Stimulated activated CD8-positive, alpha-beta memory T cell treated with anti-CD3 and anti-CD28 coated beads, Interleukin-4, amount 100 ng/mL, for 1 hour (primary cell): Measurements from ENCODE around the gene S1PR1.

ENCODE experiments used
- DNase-seq, 2 donors: peaks; one replicate each; pipeline ENCODE4 v3.0.0-alpha.2; 2020; ENCODE audit warnings: low read depth in 2 of 2, low spot score in 1 of 2

The S1PR1 gene

GRCh38 chr1:101278845-101279244 is 42.0 kb downstream of the S1PR1 start:
- DNase-seq, result no peak

GRCh38 chr1:101280049-101280592 is 43.3 kb downstream of the S1PR1 start:
- DNase-seq, result no peak

- no peak for DNase-seq
Measured at GRCh38 chr1:101280942-101281654, 44.3 kb downstream of the S1PR1 start.

DNA sequence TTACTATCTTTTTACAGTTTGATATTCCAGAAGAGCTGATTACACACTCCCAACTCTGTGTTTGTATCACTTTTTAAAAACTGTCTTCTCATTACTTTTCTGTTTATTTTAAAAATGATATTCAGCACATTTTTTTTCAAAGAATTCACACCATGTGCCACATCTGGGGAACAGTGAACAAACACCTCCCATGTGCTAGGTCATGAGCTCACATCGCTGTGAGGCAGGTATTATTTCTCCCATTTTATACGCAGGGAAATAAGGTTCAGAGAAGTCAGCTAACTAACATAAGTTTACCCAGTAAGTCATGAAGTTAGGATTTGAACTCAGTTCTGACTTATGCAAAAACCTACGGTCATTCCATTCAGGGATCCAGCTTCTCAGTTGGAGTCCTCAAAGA is 44.9 kb downstream of the S1PR1 start:
- DNase-seq, result no peak

- DNase-seq, result no peak
Measured at GRCh38 chr1:101282314-101283038, 45.7 kb downstream of the S1PR1 start.

DNA sequence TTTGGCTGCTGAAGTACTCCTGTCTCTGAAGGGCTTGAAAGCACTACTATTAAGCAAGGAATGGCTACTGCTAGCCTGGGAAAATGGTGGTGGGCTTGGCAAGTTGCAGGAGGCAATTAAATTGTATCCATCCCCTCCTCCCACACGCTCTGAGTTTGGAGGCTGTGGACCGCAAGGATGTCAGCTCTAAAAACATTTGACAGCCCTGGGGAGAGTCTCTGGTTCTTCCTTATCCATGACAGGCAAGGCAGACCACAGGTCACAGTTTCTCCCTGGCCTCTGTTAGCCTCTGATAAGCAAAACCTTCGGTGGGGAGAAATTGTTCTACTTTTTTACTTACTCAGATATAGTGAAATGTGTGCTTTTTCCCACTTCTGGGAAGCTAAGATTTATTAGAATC is 46.6 kb downstream of the S1PR1 start:
- DNase-seq, result no peak

DNA sequence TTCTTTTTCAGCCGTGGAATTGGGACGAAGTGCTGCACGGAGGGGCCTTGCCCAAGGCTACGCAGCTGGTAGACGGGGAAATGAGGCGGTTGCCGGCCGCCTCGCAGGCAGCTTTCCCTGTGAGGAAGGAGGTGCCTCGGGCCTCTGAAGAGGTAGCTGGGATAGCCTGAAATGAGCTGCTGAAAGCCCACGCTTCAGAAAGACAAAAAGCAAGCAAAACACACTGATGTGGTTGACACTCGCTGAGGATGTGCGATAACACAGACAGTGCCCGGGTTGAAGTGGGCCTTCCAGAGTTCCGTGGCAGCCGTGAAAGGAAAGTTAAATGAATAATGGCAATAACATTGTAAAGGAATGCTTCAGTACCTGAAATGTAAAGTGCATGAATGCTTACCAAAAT is 47.2 kb downstream of the S1PR1 start:
- DNase-seq, result peak in 1 of 2 donors; percentile 14

- DNase-seq, result no peak
Measured at GRCh38 chr1:101284622-101285218, 47.9 kb downstream of the S1PR1 start.

- no peak for DNase-seq
Measured at GRCh38 chr1:101285922-101286570, 49.2 kb downstream of the S1PR1 start.

- DNase-seq, result peak in 1 of 2 donors; percentile 27
Measured at GRCh38 chr1:101288491-101288944, 51.7 kb downstream of the S1PR1 start.

DNA sequence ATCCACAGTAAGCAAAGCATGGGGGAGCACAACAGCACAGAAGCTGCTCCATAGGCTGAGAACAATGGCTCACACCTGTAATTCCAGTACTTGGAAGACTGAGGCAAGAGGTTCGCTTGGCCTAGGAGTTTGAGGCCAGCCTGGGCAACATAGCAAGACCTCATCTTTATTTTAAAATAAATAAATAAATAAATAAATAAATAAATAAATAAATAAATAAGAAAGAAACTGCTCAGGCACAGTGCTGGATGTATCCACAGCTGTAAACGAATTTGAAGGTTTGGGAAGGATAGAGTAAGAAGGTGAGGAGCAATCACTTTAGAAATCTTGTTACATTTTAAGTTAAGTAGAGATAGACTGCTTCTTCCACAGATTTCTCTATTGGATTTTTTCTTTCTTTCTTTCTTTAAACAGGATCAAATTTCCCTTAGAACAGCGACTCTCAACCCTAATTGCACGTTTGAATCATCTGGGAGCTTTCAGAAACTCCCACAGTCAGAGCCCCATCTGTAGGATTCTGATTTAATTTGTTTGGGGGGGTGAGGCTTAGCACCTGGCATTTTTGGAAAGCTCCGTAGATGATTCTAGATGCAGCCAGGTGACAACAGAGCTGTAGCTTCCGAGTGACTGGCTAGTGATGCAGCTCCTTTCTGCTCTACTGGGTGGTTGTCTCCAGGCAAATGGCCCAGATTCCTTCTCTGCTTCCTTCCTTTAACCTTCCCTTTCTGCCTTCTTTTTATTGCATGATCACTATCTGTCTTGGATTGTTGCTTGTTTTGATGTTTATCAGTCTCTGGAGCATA is 53.5 kb downstream of the S1PR1 start:
- DNase-seq, result no peak
